CD4-positive, alpha-beta T cell treated with Interleukin-17A for 1 hour (primary cell): ENCODE measurements around the gene ANO10.
A peak's percentile ranks its signal among the peaks of the same experiment; 100 is the strongest.
"Not testable (repeated sequence)": the region's sequence is repeated elsewhere in the genome, so short reads cannot be mapped to it uniquely, and the experiment has no call there.

ENCODE experiments used
- DNase-seq: peaks from one replicate; pipeline ENCODE4 v3.0.0-alpha.2; 2020

Gene ANO10

GRCh38 chr3:43573576-43573975, 48.2 kb downstream of the ANO10 start:
- DNase-seq: no peak

- DNase-seq: not testable (repeated sequence)
These were observed 56.0 kb downstream of the ANO10 start for GRCh38 chr3:43565661-43566341.

DNA sequence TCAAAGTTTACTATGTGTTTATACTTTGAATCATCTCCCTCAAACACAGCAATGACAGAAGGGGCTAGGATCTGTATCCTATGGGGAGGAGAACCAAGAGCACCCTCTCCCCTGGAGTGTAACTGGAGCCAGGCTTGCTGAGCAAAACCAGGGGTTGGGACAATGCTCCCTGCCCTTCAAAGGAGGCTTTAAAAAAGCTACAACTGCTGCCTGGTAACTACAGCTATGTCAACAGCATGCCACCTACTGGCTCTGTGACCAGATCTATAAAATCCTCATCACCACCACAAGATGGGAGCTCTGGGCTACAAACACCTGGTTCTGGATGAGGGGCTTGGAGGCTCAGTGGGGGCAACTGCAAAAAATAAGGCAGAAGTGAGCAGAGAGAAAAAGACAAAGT, 61.9 kb downstream of the ANO10 start:
- no peak for DNase-seq

- DNase-seq: no peak
These were observed 63.6 kb downstream of the ANO10 start for GRCh38 chr3:43558171-43558570.

- no peak for DNase-seq
These were observed 72.1 kb downstream of the ANO10 start for GRCh38 chr3:43549626-43550290.

- peak; percentile 70 for DNase-seq
These were observed 77.5 kb downstream of the ANO10 start for GRCh38 chr3:43544277-43544676.

DNA sequence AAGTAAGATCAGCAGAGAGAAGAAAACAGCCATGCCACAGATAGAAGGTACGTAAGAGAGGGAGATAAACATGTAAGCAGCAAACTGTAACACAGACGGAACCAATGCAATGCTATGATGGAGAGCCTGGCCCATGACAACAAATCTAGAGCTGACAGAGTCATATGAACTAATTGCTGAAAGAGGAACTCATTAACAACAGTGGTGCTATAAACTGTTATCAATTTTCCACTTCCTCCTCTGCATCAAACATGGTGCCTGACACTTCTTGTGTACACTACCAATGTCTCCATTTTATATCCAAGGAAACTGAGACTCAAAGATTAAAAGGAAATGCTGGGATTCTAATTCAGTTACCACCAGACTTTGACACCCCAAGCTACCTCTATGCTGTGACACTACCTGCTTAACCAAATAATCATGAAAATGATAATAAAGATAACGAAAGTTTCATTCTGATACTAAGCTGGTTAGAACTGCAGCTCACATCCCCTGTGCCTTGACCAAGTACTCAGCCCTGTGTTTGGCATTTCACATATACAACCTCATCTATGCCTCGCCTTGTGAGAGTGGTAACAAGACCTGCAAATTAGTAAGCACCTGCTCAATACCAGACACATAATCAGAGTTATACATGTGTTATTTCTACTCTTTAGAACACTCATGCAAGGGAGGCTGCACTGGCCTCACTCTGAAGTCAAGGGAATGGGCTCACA, 79.3 kb downstream of the ANO10 start:
- no peak for DNase-seq

- DNase-seq: no peak
These were observed 81.2 kb downstream of the ANO10 start for GRCh38 chr3:43540624-43541023.

- DNase-seq: no peak
These were observed 82.5 kb downstream of the ANO10 start for GRCh38 chr3:43539321-43539720.

DNA sequence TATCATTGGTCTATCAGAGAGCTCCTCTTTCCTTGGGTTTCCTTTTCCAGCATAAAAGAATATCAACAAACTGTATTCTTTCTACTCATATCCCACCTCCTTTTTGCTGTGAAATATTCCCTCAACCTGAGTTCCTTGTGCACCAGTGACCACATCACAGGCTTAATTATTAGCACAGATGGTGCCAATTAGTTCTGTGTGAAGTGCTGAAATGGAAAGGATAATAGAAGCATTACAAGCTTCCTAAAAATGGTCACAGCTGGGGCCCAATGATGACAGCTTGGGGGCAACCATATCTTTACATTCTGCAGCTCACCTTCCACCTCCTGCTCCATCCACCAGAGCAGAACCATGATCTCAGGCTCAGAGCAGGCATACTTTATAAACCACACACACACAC, 84.6 kb downstream of the ANO10 start:
- no peak for DNase-seq

DNA sequence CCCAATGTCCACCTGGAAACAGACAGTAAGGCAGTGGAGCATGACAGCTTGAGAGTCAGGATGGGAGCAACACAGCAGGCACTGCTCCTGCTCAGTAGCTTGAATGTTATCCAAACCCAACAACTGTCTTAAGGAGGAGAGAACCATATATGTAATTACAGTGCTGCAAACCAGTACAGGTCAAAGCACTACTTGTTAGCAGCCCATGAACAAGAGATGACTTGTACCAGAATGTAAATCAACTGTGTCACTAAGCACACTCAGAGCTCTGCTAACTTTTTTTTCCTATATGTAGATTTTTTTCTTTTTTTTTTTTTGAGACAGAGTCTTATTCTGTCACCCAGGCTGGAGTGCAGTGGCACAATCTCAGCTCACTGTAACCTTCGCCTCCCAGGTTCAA, 87.1 kb downstream of the ANO10 start:
- no peak for DNase-seq

DNA sequence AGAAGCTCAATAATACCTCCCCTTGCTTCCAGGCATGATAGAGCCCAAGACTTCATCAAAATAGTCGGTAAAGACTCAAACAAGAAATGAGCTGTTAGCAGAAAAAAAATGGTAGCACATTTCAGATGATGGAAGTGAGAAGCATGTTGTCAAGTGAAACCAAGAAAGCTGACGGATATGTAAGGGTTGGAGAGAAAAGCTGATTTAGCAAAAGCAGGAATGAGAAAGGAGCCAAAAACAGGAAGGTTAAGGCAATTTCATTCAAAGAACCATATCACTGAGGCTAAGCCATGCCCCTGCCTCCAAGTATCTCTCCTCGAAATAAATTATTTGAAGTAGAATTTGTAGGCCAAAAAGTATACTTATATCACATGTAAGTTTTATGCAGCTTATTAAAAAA, 88.8 kb downstream of the ANO10 start:
- DNase-seq: no peak

DNA sequence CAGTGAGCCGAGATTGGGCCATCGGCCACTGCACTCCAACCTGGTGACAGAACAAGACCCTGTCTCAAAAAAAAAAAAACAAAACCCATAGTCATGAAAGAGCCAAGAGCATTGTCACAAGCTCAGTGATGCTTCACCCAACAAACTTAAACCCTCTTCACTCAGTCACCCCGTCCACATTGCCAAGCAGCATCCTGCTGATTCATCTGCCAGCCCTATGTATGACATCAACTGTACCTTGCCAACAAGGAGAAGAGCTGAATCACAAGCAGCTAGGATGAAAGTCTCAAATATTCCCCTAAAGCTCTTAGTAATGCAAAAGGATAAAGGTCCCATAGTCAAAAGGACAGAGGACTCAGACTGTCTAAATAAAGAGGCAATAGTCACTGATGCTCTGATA, 90.0 kb downstream of the ANO10 start:
- DNase-seq: no peak

DNA sequence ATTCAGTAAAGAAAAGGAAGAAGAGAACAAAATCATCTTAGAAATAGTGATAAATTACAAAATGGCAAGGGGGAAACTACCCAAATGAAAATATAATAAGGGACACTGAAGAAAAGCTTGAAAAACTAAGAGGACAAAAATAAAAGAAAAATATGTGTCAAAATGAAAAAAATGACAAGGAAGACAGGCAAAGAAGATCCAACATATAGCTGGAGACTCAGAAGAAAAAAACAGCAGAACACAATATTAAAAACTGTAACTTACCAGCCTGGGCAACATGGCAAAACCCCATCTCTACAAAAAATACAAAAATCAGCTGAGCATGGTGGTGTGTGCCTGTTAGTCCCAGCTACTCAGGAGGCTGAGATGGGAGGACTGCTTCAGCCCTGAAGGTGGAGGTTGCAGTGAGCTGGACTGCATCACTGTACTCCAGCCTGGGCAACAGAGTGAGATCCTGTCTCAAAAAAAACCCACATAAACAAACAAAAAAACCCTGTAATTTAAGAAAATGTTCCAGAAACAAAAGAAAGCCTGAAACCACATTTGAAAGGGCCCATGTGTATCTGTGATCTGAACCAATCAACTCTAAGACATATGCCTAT, 93.2 kb downstream of the ANO10 start:
- no peak for DNase-seq

DNA sequence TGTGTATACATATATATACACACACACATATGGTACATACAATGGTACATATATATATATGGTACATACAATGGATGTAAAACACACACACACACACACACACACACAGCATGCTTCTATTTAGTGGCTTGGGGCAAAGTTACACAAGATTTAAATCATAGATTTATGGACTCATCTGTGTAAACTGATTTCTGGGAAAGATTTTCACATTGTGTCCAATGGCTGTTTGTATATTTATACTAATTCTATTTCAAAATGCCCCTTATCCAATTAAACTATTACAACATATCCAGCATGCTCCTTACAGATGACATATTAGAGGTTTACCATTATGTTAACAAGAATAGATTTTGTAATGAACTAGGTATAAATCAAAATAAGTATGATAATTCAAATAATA, 94.9 kb downstream of the ANO10 start:
- DNase-seq: no peak

DNA sequence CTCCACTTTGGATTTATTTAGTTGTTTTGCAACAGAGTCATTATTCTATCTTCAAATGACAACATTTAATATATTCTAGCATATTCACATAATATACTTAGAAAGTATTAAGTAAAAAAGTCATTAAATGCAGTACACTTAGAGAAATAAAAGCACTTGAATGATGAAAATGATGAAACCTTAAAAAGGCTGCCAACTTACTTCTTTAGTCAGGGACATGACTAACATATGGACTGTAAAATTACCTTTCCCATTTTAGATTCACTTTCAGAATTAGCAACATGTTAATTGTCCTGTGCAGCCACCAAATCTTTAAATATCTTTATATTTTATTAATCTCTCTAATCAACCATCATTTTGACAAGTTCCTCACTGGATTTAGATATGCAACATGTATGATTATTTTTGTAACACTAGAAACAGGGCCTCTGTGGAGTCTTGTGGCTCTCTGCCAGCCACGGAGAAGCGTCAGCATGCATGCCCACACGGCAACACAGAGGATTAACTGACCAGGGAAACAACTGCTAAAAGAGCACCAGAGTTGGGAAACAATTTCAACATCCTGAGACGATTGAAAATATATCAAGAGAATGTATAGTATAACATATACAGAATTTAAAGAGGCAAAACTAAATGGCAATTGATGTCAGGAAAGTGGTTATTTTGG, 95.7 kb downstream of the ANO10 start:
- DNase-seq: no peak

- DNase-seq: no peak
These were observed 96.4 kb downstream of the ANO10 start for GRCh38 chr3:43525386-43525785.

GRCh38 chr3:43523454-43524053, 98.3 kb downstream of the ANO10 start:
- no peak for DNase-seq

- no peak for DNase-seq
These were observed 99.0 kb downstream of the ANO10 start for GRCh38 chr3:43522727-43523362.

- no peak for DNase-seq
These were observed 99.9 kb downstream of the ANO10 start for GRCh38 chr3:43521941-43522340.

DNA sequence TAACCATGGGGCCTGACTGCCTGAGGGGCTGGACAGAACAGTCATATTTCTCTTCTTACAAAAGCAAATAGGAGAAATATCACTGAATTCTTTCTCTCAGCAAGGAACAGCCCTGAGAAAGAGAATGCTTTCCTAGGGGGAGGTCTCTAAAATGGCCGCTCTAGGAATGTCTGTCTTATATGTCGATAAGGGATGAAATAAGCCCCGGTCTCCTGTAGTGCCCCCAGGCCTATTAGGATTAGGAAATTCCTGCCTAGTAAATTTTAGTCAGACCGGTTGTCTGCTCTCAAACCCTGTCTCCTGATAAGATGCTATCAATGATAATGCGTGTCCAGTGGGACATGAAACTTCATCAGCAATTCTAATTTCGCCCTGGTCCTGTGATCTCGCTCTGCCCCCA, 103.3 kb downstream of the ANO10 start:
- DNase-seq: peak; percentile 4

GRCh38 chr3:43515970-43516635, 105.7 kb downstream of the ANO10 start:
- DNase-seq: no peak
